Body of pancreas (tissue), 4 donors: ENCODE results near the gene ASTN2.

Experiments used
- CTCF ChIP-seq, 7 experiments: fragments of 450-650 bp in 4 of 7; fragments of 200-600 bp in 3 of 7; sonication (generic) in 3 of 7; IDR thresholded peaks; one replicate each; pipeline ENCODE4 v1.5.1; 2016 to 2019; ENCODE audit warnings: antibody characterized with exemption in 7 of 7
- POLR2A ChIP-seq, 3 donors: fragments of 450-650 bp; IDR thresholded peaks; one replicate each; pipeline ENCODE4 v1.6.1; 2016; ENCODE audit warnings: antibody characterized with exemption in 3 of 3, mild to moderate bottlenecking in 2 of 3

GRCh38 chr9:117273612-117274011, 141.2 kb downstream of the ASTN2 start:
- TF ChIP-seq CTCF (IDR thresholded peaks at IDR 0.05) (no peak), POLR2A (IDR thresholded peaks at IDR 0.05) (no peak)
